Measurements from ENCODE around the gene PLD2. TPM values are rescaled to one million over a fixed set of nuclear protein-coding genes. Genes with fewer than 3 reads are reported as not detected.

The PLD2 gene
- total RNA-seq, 4 donors from 2014 or later, result 10.2 to 21.3 (median 15.7) TPM

DNA sequence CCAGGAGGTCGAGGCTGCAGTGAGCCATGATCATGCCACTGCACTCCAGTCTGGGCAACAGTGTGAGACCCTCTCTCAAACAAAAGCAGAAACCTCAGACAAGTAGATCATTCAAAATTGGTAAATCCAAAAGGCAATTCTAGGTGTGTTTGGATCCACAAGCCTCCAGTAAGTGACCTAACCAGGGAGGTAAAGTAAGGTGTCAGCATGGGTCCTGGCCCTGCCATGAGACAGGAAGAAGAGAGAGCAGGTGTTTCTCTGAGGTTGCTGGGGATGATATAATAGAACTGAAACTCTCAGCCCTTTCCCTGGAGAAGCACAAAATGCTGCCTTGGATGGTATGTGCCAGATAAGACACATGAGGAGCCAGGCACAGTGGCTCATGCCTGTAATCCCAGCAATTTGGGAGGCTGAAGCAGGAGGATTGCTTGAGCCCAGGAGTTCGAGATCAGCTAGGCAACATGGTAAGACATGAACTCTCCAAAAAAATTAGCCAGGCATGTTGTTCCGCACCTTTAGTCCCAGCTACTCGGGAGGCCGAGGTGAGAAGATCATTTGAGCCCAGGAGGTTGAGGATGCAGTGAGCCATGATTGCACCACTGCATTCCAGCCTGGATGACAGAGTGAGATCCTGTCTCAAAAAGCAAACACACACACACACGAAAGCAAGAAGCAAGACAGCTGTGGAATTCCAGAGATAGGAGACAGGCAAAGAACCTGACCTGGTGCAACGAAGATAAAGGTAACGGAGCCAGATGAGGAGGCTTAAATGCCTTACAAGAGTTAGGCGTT lies 28.8 kb upstream of the PLD2 start:
- Histone ChIP-seq H3K4me3 (no peak overlapping the region), H3K27me3 (peaks cover 78% of the 10 kb centered on the region), H3K27ac (no peak overlapping the region), H3K36me3 (no peaks in the 10 kb centered on the region), H3K9me3 (no peaks in the 10 kb centered on the region), H3K4me1 (no peaks in the 10 kb centered on the region)
- ATAC-seq, result no peak
- no peak for TF ChIP-seq EP300 (IDR thresholded peaks at IDR 0.05)
- TF ChIP-seq, protein P1, sequence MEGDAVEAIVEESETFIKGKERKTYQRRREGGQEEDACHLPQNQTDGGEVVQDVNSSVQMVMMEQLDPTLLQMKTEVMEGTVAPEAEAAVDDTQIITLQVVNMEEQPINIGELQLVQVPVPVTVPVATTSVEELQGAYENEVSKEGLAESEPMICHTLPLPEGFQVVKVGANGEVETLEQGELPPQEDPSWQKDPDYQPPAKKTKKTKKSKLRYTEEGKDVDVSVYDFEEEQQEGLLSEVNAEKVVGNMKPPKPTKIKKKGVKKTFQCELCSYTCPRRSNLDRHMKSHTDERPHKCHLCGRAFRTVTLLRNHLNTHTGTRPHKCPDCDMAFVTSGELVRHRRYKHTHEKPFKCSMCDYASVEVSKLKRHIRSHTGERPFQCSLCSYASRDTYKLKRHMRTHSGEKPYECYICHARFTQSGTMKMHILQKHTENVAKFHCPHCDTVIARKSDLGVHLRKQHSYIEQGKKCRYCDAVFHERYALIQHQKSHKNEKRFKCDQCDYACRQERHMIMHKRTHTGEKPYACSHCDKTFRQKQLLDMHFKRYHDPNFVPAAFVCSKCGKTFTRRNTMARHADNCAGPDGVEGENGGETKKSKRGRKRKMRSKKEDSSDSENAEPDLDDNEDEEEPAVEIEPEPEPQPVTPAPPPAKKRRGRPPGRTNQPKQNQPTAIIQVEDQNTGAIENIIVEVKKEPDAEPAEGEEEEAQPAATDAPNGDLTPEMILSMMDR (IDR thresholded peaks at IDR 0.05), result no peak
- 55 to 63% methylated on average over 9 of the region's 9 CpGs for WGBS, 2 donors (ENCODE audit: low coverage in 1 of 2)

DNA sequence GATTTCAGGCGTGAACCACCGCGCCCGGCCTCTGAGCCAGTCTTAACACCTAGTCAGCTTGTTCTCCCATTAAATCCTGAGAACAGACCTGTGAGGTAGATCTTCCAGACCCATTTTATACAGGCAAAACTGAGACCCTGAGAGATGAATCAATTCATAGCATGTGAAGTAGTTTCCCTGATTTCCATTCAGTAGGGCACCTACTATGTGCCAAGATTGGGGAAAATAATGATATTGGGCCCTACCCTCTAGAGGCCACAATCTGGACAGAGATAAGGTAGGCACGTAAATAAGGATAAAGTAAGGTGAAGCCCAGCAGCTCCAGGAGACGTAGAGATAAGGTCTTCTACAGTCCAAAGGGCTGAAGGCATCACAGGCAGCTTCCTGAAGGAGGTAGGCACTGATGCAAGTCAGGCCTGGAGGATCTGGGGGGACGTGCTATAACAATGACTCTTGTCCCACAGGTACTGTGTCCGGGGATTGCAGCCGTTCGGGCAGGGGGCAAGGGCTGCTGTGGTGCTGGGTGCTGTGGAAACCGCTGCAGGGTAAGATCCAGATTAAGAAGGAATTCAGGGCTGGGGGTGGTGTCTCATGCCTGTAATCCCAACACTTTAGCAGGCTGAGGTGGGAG lies 26.5 kb upstream of the PLD2 start:
- no peaks in the 10 kb centered on the region for H3K36me3 ChIP-seq
- TF ChIP-seq POLR2A (IDR thresholded peaks at IDR 0.05), result no peak
- TF ChIP-seq POLR2AphosphoS5 (IDR thresholded peaks at IDR 0.05), result no peak
- no peak for TF ChIP-seq EP300 (IDR thresholded peaks at IDR 0.05)
- peaks cover 0 to 7% (median 3%) of the 10 kb centered on the region in 3 donors for H3K4me1 ChIP-seq
- 60 to 68% methylated on average over 1 to 9 of the region's 11 CpGs for WGBS, 2 donors (ENCODE audit: low coverage in 1 of 2)
- no peak overlapping the region for H3K4me3 ChIP-seq
- H3K27me3 ChIP-seq, result peaks cover 93% of the 10 kb centered on the region
- H3K27ac ChIP-seq, result no peak overlapping the region
- no peak for ATAC-seq
- no peaks in the 10 kb centered on the region for H3K9me3 ChIP-seq

DNA sequence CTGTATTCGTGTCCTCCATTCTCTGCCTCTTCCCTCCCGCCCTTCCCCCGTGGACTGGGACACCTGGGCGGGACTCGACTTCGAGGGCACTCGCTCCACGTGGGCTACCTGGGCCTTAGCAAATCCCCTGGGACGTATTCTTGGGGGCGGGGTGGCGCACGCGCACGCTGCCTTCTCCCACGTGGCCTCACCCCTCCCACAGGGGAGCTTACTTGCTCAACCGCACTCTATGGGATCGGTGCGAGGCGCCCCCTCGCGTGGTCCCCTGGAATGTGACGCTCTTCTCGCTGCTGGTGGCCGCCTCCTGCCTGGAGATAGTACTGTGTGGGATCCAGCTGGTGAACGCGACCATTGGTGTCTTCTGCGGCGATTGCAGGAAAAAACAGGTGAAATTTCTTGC lies 24.3 kb upstream of the PLD2 start:
- Histone ChIP-seq H3K4me3 (no peak overlapping the region), H3K4me1 (peaks cover 0 to 29% (median 19%) of the 10 kb centered on the region in 3 donors), H3K27ac (no peak overlapping the region), H3K9me3 (no peaks in the 10 kb centered on the region), H3K36me3 (no peaks in the 10 kb centered on the region), H3K27me3 (peaks cover 84% of the 10 kb centered on the region)
- TF ChIP-seq, protein P1 (IDR thresholded peaks at IDR 0.05), result no peak
- TF ChIP-seq EP300 (IDR thresholded peaks at IDR 0.05) (no peak), POLR2A (IDR thresholded peaks at IDR 0.05) (no peak)
- no CpG with 5 or more reads among the region's 28 CpGs for WGBS, 2 donors (ENCODE audit: low coverage in 1 of 2)
- ATAC-seq, result no peak

DNA sequence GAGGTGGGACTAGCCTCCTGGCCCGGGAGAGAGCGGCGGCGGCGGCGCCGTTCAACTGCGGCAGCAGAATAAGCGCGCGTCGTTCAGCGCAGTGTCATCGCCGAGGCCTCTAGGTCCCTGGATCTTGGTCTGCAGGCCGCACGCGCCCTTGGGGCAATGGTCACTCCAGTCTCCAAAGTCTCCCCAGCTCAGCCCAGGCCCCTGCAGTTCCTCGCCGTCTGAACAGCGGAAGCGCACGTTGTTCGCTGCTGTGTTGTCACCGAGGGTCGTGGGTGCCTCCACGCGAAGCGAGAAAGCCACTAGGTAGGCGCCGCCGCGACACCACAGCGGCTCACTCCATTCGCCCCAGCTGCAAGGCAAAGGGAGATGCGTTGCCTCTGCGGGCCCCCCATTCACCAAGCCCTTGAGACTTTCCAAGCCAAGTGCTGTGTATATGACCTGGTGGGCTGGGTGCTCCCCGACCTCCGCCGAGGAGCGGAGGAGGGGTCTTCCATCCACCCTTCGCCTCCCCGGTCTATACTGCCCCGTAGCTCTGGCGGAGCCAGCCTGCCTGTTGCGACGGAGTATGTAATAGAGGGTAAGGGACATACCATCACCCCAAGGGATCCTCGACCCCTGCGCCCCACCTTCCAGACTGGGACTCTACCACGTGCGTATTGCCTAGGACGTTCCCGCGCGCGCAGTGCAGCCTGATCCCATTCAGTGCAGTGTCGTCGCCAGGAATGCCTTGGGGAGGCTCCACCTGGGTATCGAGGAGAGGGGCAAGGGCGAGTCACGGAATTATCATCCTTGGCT lies 21.4 kb upstream of the PLD2 start:
- TF ChIP-seq, protein P1 (IDR thresholded peaks at IDR 0.05), result no peak
- TF ChIP-seq POLR2AphosphoS5 (IDR thresholded peaks at IDR 0.05), result no peak
- no peak for TF ChIP-seq POLR2A (IDR thresholded peaks at IDR 0.05)
- no peak for TF ChIP-seq EP300 (IDR thresholded peaks at IDR 0.05)
- Histone ChIP-seq H3K36me3 (no peaks in the 10 kb centered on the region), H3K27me3 (peaks cover 57% of the 10 kb centered on the region), H3K27ac (peak overlapping the region in 2 of 4 donors; percentile 35 to 45), H3K4me3 (peak overlapping the region in 1 of 2 donors; percentile 41), H3K9me3 (no peaks in the 10 kb centered on the region), H3K4me1 (peaks cover 0 to 49% (median 28%) of the 10 kb centered on the region in 3 donors)
- no peak for ATAC-seq
- 13% methylated on average over 15 of the region's 61 CpGs; no CpG with 5 or more reads in 1 of the 2 donors for WGBS, 2 donors (ENCODE audit: low coverage in 1 of 2)

DNA sequence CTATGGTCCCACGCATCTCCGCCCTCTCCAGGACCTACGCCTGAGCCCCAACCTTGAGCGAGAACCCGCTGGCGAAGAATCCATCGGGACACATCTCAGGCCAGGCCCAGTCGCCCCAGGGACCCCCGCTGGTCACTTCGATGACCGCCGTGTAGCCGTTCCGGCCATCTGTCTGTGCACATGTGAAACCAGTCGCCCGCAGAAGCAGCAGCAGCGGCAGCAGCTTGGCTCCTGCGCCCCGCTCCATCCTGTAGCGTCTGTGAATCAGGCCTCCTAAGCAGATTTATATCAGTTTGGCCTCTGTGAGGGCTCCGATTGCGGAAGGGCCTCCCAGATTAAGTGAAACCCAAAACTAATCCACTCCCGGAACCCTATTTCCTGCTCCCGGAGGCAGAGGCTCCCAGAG lies 20.8 kb upstream of the PLD2 start, which contains the start of gene VMO1:
Gene VMO1, minus strand, starts transcription at position 259 of the 406 bp plus-strand sequence. Its CDS starts 12 bp downstream, at position 247.
- 10% methylated on average over 2 of the region's 24 CpGs; no CpG with 5 or more reads in 1 of the 2 donors for WGBS, 2 donors (ENCODE audit: low coverage in 1 of 2)
- no peak for TF ChIP-seq POLR2AphosphoS5 (IDR thresholded peaks at IDR 0.05)
- TF ChIP-seq, protein P1 (IDR thresholded peaks at IDR 0.05), result no peak
- no peak for TF ChIP-seq POLR2A (IDR thresholded peaks at IDR 0.05)
- TF ChIP-seq EP300 (IDR thresholded peaks at IDR 0.05), result no peak
- Histone ChIP-seq H3K27me3 (peaks cover 51% of the 10 kb centered on the region), H3K9me3 (no peaks in the 10 kb centered on the region), H3K4me3 (peak within 1 kb of the TSS in 1 of 2 donors; percentile 41), H3K27ac (peak within 1 kb of the TSS in 3 of 4 donors; percentile 7 to 45 (median 35)), H3K36me3 (no peaks in the 10 kb centered on the region), H3K4me1 (peaks cover 0 to 54% (median 28%) of the 10 kb centered on the region in 3 donors)
- ATAC-seq, result no peak

Measured in gastroesophageal sphincter (tissue), 4 donors.